GM12873 (cell line): ENCODE data around the gene NDUFA5.

Experiments used
- TF ChIP-seq, protein P1 (sequence below): IDR thresholded peaks from 2 replicates; pipeline ENCODE4 v1.5.1; 2012; ENCODE audit warnings: low read depth, mild to moderate bottlenecking, moderate library complexity, low read length, control low read depth; ENCODE audit not compliant: insufficient read depth; ENCODE audit errors: missing control alignments

Gene NDUFA5

DNA sequence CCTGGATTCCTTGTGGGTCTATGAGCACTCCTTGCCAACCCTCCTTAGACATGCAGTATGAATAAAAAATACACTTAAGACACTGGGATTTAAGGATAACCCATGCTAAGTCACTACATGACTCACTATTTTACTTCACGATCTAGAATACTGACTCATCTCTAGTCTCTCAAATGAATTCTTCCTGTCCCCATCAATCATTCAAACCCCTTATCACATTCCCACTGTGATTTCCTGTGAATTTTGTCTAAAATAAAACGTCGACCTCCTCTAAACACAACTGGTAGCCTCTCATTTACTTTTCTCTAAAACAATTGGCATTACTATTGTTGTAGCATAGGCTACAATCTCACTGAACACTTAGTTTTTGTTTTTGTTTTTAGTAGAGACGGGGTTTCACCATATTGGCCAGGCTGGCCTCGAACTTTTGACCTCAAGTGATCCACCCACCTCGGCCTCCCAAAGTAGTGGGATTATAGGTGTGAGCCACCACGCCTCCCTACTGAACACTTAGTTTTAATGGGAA, 19.4 kb downstream of the NDUFA5 start:
- TF ChIP-seq, protein P1, sequence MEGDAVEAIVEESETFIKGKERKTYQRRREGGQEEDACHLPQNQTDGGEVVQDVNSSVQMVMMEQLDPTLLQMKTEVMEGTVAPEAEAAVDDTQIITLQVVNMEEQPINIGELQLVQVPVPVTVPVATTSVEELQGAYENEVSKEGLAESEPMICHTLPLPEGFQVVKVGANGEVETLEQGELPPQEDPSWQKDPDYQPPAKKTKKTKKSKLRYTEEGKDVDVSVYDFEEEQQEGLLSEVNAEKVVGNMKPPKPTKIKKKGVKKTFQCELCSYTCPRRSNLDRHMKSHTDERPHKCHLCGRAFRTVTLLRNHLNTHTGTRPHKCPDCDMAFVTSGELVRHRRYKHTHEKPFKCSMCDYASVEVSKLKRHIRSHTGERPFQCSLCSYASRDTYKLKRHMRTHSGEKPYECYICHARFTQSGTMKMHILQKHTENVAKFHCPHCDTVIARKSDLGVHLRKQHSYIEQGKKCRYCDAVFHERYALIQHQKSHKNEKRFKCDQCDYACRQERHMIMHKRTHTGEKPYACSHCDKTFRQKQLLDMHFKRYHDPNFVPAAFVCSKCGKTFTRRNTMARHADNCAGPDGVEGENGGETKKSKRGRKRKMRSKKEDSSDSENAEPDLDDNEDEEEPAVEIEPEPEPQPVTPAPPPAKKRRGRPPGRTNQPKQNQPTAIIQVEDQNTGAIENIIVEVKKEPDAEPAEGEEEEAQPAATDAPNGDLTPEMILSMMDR, result no peak

DNA sequence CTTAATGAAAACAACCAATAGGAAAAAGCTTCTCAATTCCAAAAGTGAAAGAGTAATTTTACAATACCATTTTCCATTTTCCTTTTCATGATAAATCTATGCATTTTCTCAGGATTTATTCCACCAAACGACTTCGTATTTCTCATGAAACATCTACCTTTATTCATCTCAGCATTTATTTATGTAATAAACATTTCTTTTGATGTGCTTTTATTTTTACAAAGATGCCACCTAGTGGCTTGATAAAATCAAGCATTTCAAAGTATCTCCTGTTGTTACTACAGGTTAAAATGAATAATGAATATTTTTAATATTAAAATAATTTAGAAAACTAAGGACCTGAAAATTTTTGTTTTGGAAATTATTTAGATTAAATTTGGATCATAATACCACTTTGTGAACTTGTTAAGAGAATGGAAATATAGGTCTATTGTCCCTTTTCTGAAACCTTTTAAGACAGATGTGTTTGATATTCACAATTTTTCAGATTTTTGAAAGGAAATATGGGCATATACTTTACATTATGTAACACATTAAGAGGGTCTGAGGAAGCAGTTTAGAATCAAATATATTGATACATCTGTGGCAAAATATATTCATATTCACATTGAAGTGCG, 20.5 kb downstream of the NDUFA5 start:
- TF ChIP-seq, protein P1, result peak; percentile 26

DNA sequence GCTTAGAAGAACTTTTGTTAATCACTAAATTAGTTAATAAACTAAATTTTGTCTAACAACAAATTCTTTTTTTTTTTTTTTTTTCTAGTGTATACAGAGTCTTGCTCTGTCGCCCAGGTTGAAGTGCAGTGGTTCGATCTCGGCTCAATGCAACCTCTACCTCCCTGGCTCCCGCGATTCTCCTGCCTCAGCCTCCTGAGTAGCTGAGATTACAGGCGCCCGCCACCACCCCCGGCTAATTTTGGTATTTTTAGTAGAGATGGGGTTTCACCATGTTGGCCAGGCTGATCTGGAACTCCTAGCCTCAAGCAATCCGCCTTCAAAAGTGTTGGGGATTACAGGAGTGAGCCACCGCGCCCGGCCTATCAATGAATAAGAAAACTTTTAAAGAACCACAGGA, 22.1 kb downstream of the NDUFA5 start:
- TF ChIP-seq, protein P1, result no peak

DNA sequence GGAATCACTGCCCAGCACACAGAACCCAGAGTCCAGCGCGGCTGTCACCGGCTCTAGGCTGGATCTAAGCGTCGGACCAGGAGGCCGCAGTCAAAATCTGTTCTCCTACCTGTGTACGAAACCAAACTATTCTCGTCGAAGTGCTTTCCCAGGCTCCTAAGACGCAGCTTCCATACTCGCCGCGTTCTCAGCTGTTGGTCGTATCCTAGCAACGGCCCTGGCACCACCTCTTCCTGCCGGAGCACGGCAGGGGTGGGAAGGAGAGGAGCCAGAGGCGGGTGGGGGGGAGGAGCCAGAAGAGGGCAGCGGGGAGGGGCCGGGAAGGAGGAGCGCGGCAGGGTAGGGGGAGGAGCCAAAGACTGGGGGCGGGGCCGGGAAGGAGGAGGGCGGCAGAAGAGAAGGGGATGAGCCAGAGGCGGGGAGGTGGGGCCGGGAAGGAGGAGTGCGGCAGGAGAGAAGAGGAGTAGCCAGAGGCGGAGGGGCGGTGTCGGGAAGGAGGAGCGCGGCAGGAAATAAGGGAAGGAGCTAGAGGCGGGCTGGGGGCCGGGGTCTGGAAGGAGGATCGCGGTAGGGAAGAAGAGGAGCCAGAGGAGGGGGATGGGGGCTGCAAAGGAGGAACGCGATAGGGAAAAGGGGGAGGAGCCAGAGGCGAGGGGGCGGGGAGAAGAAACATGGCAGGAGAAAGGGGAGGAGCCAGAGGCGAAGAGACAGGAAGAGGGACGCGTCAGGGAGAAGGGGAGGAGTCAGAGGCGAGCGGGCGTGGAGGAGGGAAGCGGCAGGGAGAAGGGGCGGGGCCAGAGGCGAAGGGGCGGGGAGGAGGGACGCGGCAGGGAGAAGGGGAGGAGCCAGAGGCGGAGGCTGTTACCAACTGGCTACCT, 23.0 kb downstream of the NDUFA5 start, which contains the start of gene IQUB:
IQUB (minus strand) TSS at position 213 of the 878 bp plus-strand sequence. CDS start 22,255 bp downstream, outside the sequence.
- TF ChIP-seq, protein P1, result no peak

DNA sequence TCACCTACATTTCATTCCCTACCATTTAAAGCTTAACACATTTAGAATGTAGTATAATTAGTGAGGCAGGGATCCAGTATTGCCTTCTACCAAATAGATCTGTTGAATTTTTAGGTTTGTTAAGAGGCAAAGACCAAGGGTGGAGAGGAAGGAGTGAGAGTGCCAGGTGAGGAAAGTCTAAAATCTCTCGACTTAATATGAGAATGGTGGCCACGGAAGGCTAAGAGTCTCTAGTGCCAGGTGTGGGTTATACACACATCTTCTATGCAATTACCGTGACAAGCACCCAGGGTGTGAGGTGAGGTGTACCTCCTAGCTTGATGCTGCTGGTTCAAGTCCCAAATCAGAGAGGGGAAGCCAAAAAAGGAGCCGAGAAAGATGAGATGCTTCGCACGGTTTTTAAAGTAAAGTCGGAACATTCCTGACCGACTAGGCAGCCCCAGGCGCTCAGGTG, 23.7 kb downstream of the NDUFA5 start:
- TF ChIP-seq, protein P1, result no peak

DNA sequence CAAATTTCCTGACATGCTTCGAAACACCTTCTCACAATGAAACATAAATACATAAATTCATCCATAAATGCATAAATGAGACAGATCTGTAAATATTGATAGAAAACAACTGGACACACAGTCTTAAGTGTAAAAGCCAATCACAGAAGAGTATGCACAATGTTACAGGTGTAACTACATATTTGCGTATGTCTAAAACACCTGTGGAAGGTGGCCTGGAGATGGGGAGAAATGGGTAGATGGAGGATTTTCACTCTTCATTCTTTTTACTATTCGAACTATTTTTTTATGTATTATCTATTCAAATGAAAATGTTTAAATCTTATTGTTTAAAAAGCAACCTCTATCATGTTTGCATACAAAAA, 24.1 kb downstream of the NDUFA5 start:
- TF ChIP-seq, protein P1, result no peak

DNA sequence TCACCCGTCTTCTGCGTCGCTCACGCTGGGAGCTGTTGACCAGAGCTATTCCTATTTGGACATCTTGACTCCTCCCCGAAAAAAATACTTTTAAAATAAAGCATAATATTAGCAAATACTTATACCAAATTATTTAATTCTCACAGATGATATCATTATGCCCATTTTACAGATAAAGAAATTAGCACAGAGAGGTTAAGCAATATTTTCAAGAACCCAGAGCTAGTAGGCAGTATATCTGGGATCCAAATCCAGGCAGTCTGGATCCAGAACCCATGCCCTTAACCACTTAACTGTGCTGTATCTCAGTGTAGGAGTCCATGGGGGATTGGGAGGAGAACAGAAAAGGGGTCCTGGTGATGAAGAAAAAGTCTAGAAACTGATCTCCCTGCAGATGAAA, 29.4 kb downstream of the NDUFA5 start:
- TF ChIP-seq, protein P1, result no peak
